Fibroblast of mammary gland (primary cell): ENCODE data around the gene NCOA3.

Experiments used
- DNase-seq: peaks from one replicate; pipeline ENCODE4 v3.0.0-alpha.2; 2010; ENCODE audit warnings: low read depth
- H3K4me3 ChIP-seq: 2 replicates; pipeline ENCODE4 v1.5.1; 2011; ENCODE audit warnings: low read depth, mild to moderate bottlenecking, low read length, moderate library complexity; ENCODE audit not compliant: control insufficient read depth
- TF ChIP-seq, protein P1 (sequence below): conservative IDR thresholded peaks from 2 replicates; pipeline ENCODE4 v1.5.1; 2011; ENCODE audit warnings: low read depth, low read length, inconsistent platforms; ENCODE audit not compliant: control insufficient read depth, insufficient read depth

The NCOA3 gene

DNA sequence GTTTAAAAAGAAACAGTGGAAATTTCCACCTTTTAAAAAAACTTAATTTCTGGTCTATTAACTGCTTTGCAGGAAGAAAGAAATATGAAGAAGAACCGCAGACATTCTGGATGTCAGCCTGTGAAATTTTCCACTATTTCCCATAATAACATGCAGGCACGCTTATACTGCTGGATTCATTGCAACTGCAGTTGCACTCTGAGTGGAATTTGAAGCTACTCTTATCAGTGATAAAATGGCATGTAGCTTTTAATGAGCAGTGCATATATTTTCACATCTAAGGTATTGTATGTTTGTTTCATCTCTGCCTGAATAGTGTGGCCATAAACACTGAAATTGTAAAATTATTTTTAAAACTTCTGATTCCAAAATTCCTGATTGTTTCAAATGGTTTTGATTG is 28.2 kb downstream of the NCOA3 start:
- peak; percentile 19 for DNase-seq

DNA sequence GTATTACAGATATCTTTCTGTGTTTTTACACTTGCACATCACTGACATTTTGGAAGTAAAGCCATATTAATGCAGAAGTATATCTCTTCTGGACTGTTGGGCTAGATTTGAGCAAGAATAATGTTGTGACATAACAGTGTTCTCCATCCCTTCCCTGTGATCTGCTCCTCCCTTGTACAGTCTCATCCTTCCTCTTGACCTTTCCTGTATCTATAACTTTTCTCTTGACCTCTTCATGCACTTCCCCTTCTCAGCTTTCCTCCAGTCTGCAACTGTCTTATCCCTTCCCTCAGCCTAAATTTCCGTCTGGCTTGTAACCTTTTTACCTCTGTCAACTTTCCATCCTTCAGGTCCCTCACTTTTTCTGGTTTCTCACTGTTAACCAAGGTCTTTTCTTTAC is 29.8 kb downstream of the NCOA3 start:
- H3K4me3 ChIP-seq = no peak overlapping the region
- TF ChIP-seq, protein P1, sequence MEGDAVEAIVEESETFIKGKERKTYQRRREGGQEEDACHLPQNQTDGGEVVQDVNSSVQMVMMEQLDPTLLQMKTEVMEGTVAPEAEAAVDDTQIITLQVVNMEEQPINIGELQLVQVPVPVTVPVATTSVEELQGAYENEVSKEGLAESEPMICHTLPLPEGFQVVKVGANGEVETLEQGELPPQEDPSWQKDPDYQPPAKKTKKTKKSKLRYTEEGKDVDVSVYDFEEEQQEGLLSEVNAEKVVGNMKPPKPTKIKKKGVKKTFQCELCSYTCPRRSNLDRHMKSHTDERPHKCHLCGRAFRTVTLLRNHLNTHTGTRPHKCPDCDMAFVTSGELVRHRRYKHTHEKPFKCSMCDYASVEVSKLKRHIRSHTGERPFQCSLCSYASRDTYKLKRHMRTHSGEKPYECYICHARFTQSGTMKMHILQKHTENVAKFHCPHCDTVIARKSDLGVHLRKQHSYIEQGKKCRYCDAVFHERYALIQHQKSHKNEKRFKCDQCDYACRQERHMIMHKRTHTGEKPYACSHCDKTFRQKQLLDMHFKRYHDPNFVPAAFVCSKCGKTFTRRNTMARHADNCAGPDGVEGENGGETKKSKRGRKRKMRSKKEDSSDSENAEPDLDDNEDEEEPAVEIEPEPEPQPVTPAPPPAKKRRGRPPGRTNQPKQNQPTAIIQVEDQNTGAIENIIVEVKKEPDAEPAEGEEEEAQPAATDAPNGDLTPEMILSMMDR = no peak
- no peak for DNase-seq

More for the DNA sequence above, 28.2 kb downstream of the NCOA3 start:
- TF ChIP-seq, protein P1 = no peak
- no peak overlapping the region for H3K4me3 ChIP-seq

DNA sequence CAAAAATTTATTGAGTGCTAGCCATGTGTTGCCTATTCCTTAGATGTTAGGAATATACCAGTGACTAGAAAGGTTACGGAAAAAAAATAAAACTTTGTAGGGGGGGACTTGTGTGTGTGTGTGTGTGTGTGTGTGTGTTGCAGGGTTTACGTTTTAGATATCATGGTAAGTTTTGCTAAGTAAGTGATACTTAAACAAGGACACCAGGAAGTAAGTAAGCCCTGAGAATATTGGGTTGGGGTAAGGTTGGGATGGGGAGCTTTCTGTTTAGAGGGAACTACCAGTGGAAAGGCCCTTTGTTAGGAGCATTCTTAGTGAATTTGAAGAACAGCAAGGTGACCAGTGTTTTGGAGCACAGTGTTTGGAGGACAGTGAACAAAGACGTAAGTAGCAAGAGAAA is 30.3 kb downstream of the NCOA3 start:
- no peak for DNase-seq
- no peak overlapping the region for H3K4me3 ChIP-seq
- TF ChIP-seq, protein P1 = no peak

DNA sequence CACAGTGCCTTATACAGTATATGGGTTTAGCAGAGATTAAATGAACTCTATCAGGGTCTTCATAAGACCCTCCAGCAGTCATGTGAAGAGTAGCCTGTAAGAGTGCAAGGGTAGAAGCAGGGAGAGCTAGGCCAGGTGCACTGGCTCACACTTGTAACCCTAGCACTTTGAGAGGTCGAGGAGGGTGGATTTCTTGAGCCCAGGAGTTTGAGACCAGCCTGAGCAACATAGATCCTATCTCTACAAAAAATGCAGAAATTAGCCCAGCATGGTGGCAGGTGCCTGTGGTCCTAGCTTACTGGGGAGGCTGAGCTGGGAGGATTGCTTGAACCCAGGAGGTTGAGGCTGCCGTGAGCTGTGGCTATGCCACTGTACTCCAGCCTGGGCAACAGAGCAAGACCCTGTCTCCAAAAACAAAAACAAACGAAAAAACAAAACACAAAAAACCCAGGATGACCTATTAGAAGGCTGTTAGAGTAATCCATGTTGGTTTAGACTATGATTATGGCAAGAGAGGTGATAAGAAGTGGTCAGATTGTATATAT is 31.9 kb downstream of the NCOA3 start:
- no peak for DNase-seq
- TF ChIP-seq, protein P1 = no peak

DNA sequence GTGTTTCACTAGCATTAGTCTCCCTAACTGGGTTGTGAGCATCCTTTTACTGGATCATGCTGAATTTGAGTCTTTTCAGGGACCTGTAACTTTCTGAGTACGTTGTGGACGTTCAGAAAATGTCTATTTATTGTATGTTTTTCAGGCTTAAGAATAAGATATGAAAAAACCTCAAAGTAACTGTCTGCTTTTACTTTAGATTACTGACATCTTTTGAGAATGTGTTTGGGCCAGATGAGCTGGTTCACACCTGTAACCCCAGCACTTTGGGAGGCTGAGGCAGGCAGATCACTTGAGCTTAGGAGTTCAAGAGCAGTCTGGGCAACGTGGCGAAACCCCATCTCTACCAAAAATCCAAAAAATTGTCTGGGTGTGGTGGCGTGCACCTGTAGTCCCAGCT is 32.7 kb downstream of the NCOA3 start:
- TF ChIP-seq, protein P1 = no peak
- H3K4me3 ChIP-seq = no peak overlapping the region
- no peak for DNase-seq

More for the DNA sequence above, 31.9 kb downstream of the NCOA3 start:
- H3K4me3 ChIP-seq = no peak overlapping the region

DNA sequence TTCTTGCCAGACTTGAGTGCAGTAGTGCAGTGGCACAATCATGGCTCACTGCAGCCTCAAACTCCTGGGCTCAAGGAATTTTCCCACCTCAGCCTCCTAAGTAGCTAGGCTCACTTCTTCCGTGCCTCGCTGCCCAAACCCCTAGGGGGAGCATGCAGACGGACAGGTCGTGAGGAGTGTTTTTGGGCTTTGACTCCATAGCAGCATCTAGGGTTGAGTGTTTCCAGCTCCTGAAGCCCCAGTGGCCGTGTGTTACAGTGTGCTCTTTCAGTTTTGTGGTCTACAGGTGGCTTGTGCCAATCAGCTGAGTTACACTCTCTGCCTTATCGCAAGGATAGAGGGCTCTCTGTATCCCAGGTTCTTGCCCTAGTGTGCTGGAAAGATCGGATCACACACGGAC is 33.4 kb downstream of the NCOA3 start:
- no peak overlapping the region for H3K4me3 ChIP-seq
- TF ChIP-seq, protein P1 = peak; percentile 10
- no peak for DNase-seq

DNA sequence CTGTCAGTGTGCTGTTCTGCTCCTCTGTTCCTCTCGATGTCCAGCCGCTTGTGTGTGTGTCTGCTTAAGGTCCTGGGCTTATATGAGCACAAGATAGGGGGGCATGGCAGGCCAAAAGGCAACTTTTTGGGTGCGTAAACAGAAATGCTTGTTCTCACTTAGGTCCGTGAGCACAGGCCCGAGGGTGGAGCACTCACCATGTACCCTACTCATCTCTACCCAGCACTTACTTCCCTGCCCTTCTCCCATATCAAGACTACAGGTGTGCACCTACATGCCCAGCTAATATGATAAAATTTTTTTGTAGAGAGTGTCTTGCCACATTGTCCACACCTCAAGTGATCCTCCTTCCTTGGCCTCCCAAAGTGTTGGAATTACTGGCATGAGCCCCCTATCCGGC is 34.3 kb downstream of the NCOA3 start:
- TF ChIP-seq, protein P1 = no peak
- no peak overlapping the region for H3K4me3 ChIP-seq
- DNase-seq = no peak
